ENCODE measurements around the gene TEDC1. TPM values are rescaled to one million over a fixed set of nuclear protein-coding genes. Genes with fewer than 3 reads are reported as not detected.

Gene TEDC1
- 1.8 and 2.3 TPM in 2 replicates for total RNA-seq

GRCh38 chr14:105490572-105491365 lies at the start of gene TEDC1:
Gene TEDC1 (plus strand): TSS chr14:105491246. CDS start chr14:105491376, 130 bp downstream.

GRCh38 chr14:105474483-105475268 lies 16.4 kb upstream of the TEDC1 start, which contains the start of gene CRIP2:
Gene CRIP2 (plus strand): TSS chr14:105474821. CDS start chr14:105474863, 42 bp downstream.

GRCh38 chr14:105486163-105486973 lies 4.7 kb upstream of the TEDC1 start, which contains the start of gene CRIP1:
Gene CRIP1 (plus strand): TSS chr14:105486886. CDS start chr14:105487260, 374 bp downstream.

GRCh38 chr14:105525861-105526775 lies 35.1 kb downstream of the TEDC1 start, which contains the start of gene TMEM121:
Gene TMEM121 (plus strand): TSS chr14:105526583. CDS start chr14:105528835, 2,252 bp downstream.

Other genes starting within 250 kb of the TEDC1 start
- 31.9 and 41.1 TPM in 2 replicates for gene BTBD6, start 242.7 kb upstream of the TEDC1 start, total RNA-seq
- 32.6 and 34.5 TPM in 2 replicates for gene BRF1, start 190.2 kb upstream of the TEDC1 start, total RNA-seq
- 32.7 and 48.3 TPM in 2 replicates for gene PACS2, start 176.5 kb upstream of the TEDC1 start, total RNA-seq
- 0.37 and 0.43 TPM in 2 replicates for gene TEX22, start 92.7 kb upstream of the TEDC1 start, total RNA-seq
- 26.2 and 35.8 TPM in 2 replicates for gene MTA1, start 71.4 kb upstream of the TEDC1 start, total RNA-seq
- 22.7 and 23.2 TPM in 2 replicates for gene CRIP2, start 16.4 kb upstream of the TEDC1 start, total RNA-seq
- gene CRIP1, start 4.4 kb upstream of the TEDC1 start, total RNA-seq: 2.0 and 3.3 TPM in 2 replicates
- gene TMEM121, start 35.3 kb downstream of the TEDC1 start, total RNA-seq: 10.0 and 10.2 TPM in 2 replicates